ENCODE data around the gene ZCCHC24.

GRCh38 chr10:79335470-79336235 is 109.8 kb downstream of the ZCCHC24 start:
- TF ChIP-seq CTCF (IDR thresholded peaks at IDR 0.05) (no peak), EZH2phosphoT487 (IDR thresholded peaks at IDR 0.05) (no peak), EZH2 (IDR thresholded peaks at IDR 0.05) (no peak)
